Ammon's horn (tissue), 1 donor: ENCODE measurements around the gene ZBTB12.
A peak's percentile ranks its signal among the peaks of the same experiment; 100 is the strongest.
"Not testable (repeated sequence)": the region's sequence is repeated elsewhere in the genome, so short reads cannot be mapped to it uniquely, and the experiment has no call there.

ENCODE experiments used
- DNase-seq: peaks from one replicate; pipeline ENCODE4 v3.0.0-alpha.2; 2016; ENCODE audit warnings: low spot score

The ZBTB12 gene

GRCh38 chr6:31874836-31875572 is 26.9 kb downstream of the ZBTB12 start:
- no peak for DNase-seq

DNA sequence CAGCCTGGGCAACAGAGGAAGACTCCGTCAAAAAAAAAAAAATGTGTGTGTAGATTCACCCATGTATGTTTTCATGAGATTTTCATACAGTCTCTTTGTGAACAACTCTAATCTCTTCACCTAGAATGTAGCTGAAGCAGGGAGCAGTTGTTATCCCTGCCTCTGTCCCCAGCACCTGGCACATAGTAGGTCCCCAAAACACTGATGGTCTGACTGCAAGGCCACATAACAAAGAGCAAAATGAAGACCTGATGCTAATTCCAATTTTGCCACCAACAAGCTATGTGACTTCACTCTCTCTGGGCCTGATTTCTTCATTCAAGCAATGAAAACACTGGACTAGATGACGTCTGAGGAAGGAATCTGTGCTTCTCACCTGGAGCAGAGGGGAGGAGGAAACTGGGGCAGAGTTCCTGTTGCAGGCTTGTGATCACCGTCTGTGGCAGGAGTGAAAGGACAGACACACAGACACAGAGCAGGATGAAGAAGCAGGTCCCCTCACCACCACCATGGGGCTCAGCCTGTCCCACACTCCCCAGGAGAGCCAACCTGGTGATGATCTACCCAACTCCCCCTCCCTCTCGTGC is 27.7 kb downstream of the ZBTB12 start:
- DNase-seq: no peak

- DNase-seq: no peak
Measured at GRCh38 chr6:31871046-31871659, 30.7 kb downstream of the ZBTB12 start.

DNA sequence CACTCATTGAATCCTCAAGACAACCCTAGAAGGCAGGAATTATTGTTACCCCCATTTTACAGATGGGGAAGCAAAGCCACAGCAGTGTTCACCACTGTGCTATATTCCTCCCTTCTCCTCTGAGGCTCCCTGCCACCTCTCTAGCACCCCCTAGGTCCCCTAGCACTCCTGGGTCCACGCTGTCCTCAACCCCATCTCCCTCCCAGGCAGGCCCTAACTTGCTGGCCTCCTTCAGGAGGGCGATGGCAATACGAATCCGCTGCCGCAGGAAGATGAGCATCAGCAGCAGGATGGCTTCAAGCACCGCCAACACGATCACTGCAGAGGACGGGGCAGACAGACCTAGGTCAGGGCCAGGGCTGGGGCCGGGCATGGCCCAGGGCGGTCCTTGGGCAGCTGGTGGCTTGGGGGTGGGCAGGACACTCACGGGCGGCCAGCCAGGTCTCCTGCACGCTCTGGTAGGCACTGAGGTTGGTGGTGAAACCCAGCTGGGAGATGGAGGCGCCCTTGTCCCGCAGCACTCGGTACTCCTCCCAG is 31.4 kb downstream of the ZBTB12 start:
- DNase-seq: no peak

GRCh38 chr6:31869343-31869742 is 32.5 kb downstream of the ZBTB12 start:
- no peak for DNase-seq

- not testable (repeated sequence) for DNase-seq
Measured at GRCh38 chr6:31868658-31868971, 33.3 kb downstream of the ZBTB12 start.

DNA sequence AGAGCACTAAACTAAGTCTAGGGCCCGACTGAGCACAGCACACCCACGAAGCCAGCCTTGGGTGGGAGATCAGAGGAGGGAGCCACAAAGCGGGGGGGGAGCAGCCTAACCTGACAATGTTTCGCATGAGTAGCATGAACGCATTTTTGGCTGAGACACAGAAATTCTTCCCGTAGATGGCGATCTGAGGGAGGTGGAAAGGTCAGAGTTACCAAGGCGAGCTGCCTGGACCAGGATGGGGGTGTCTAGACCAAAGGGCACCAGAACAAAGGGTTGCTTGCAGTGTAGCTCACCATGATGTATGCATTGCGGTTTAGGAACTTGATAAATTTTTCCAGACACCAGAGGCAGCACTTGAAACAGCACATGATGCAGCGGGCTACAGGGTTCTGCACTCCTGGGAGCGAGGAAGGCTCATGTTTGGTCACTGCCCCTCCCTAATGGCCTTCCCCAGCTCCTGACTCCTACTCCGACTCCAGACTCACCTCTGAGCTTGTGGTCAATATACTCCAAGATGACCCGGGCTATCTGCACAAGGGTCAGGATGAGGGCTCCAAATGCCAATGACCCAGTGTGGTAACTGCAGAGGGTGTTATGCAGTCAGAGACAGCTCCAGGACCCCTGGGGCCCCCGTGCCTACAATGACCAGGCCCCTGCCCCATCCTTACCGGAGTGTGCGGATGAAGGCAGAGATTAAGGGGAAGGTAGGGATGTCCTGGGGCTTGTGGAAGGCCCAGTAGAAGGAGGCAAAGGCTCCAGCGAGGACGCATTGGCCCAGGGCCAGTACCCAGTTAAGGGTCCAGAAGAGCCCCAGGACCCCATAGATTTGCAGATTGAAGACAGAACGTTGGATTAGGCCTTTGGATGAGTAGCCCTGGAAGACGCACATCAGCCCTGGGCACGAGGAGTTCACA is 36.4 kb downstream of the ZBTB12 start:
- DNase-seq: no peak

GRCh38 chr6:31864818-31865204 is 37.1 kb downstream of the ZBTB12 start:
- no peak for DNase-seq

GRCh38 chr6:31864123-31864562 is 37.7 kb downstream of the ZBTB12 start:
- DNase-seq: not testable (repeated sequence)

- DNase-seq: peak; percentile 100
Measured at GRCh38 chr6:31862344-31863235, 39.3 kb downstream of the ZBTB12 start, which contains the start of gene NEU1. NEU1 (minus strand) TSS chr6:31862821; CDS start chr6:31862776, 45 bp downstream.

DNA sequence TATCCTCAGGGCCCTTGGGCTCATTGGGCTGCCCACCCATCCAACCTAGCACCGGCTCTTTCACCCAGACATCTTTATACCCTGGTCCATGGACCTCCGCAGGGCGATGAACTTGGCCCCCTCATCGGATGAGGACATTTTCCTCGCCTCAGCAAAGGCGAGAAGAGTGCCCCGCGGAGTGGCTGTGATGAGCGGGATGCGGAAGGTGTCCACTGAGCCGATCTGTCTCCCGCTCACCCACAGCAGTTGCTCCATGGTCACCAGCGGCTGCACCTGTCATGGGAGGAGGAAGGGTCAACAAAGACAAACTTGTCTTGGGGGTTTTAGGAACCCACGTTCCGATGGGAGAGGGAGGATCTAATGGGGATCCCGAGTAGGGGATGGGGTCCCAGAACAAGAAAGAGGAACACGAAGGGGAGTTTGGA is 40.0 kb downstream of the ZBTB12 start:
- no peak for DNase-seq

DNA sequence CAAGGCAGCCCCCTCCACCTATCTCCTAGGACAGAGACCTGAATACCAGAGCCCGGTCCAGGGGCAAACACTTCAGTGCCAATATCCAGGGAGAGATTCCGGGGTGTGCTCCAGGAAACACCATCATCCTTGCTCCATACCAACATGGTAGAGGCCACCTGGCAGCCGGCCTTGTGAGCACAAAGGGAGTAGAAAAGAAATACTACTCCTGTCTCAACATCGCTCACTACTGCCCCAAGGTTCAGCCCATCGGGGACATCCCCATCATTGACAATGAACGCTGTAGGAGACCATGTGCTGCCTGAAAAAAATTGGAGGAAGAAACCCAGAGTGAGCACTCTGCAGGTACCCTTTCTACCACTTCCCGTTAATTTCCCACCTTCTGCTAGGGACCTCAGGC is 40.7 kb downstream of the ZBTB12 start:
- no peak for DNase-seq

GRCh38 chr6:31860349-31860748 is 41.5 kb downstream of the ZBTB12 start:
- no peak for DNase-seq

DNA sequence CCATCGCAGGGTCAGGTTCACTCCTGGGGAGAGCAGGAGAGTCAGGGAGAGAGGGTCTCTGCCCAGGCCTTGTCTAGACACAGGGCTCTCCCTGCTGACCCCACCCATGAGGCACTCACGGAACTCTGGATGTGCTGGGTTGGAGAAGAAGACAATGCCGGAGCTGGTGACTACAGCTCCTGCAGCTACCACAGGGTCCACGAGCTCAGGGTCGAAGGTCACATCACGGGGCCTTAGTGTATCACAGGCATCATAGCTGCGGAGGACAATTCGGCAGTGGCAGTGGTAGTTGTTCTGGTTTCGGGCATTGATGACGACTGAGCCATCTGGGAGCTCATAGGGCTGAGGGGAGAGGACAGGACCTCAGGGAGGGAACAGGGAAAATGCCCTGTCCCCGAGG is 42.0 kb downstream of the ZBTB12 start:
- DNase-seq: no peak

DNA sequence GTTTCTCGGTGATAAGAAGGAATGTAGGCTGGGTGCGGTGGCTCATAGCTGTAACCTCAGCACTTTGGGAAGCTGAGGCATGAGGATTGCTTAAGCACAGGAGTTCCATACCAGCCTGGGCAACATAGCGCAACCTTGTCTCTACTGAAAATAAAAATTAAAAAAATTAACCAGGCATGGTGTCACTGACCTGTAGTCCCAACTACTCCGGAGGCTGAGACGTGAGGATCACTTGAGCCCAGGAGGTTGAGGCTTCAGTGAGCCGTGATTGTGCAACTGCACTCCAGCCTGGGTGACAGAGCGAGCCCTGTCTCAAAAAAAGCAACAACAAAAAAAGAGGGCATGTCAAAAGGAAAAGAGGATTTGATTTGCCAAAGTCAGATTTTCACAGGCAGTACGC is 43.2 kb downstream of the ZBTB12 start:
- DNase-seq: no peak

DNA sequence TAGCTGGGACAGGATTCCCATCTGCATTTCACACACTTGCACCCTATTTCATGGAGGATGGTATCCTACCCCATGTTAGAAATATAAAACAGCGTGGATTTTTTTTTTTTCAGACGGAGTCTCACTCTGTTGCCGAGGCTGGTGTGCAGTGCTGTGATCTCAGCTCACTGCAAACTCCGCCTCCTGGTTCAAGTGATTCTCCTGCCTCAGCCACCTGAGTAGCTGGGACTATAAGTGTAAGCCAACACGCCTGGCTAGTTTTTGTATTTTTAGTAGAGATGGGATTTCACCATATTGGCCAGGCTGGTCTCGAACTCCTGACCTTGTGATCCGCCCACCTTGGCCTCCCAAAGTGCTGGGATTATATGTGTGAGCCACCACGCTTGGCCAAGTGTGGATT is 44.1 kb downstream of the ZBTB12 start:
- DNase-seq: not testable (repeated sequence)

GRCh38 chr6:31851980-31852718 is 49.7 kb downstream of the ZBTB12 start:
- not testable (repeated sequence) for DNase-seq

DNA sequence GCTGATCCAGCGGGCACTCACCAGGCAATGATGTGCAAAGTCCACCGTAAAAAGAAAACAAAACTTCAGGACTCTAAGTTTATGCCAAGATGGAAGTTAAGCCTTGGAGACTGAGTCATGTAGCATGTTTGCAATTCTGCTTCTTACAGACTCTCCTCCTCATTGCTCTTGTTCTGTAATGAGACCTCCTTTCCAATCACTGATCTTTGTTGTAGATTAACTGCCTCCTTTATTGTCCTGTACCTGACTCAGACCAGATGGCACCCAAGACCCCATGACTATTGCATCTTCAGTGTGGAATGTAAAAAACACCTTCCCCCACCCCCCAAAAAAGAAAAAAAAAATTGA is 50.4 kb downstream of the ZBTB12 start:
- DNase-seq: no peak

DNA sequence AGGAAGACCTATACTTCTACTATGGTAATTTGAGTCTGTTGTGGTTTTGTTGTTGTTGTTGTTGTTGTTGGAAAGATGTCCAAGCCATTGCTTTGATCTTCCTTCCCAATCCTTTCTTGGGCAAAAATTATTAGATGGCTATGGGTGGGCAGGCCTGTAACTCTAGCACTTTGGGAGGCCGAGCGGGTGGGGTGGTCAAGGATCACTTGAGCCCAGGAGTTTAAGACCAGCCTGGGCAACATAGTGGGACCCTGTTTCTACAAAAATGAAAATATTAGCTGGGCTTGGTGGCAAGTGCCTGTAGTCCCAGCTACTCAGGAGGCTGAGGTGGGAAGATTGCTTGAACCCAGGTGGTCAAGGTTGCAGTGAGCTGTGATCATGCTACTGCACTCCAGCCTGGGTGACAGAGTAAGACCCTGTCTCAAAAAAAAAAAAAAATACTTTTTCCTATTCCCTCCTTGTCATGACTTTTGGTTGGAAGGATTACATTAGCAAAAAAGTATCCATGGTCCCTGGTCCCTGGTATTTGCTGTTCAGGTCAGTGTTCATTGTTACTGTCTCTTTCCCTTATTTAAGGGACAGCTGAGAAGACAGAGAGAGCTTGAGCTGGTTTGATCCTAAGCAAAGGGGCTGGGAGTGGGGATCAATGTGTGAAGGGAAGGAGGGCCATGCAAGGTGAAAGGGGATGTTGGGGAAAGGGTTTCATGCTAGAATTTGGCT is 51.0 kb downstream of the ZBTB12 start:
- DNase-seq: no peak
